SK-N-SH (cell line): ENCODE data around the gene SIAH1. TPM values are rescaled to one million over a fixed set of nuclear protein-coding genes. Genes with fewer than 3 reads are reported as not detected.
"Not testable (repeated sequence)": the region's sequence is repeated elsewhere in the genome, so short reads cannot be mapped to it uniquely, and the experiment has no call there.

ENCODE experiments used
- CTCF ChIA-PET: fragments of 300-600, 350-600 bp; formaldehyde crosslinking; extraction: SDS; loops from one replicate; lab custom pipeline; 2021; lab: Yijun Ruan, JAX
- POLR2A ChIA-PET: fragments of 350-600 bp; sonication (Branson Sonifier 250); formaldehyde crosslinking; extraction: SDS; loops from one replicate; lab custom pipeline; 2020; ENCODE audit warnings: antibody characterized with exemption, inconsistent platforms; lab: Yijun Ruan, JAX
- DNase-seq: peaks from one replicate; pipeline ENCODE4 v3.0.0; 2012
- H2AFZ ChIP-seq: fragments of 200-600 bp; sonication (generic); 2 replicates; pipeline ENCODE4 v1.8.1; 2016; ENCODE audit warnings: antibody characterized with exemption, mild to moderate bottlenecking, low read depth
- H3F3A ChIP-seq: fragments of 200-600 bp; sonication (generic); replicated peaks from 2 replicates; pipeline ENCODE3; 2016; ENCODE audit warnings: antibody characterized with exemption, mild to moderate bottlenecking; ENCODE audit not compliant: insufficient read depth
- H3K27ac ChIP-seq, 2 experiments: fragments of 200-500 bp in 1 of 2; fragments of 200-600 bp in 1 of 2; sonication (Bioruptor generic) in 1 of 2; sonication (generic), shearing (Covaris generic) in 1 of 2; 2 replicates each; pipeline versions ENCODE4 v1.5.1 to v1.6.1; 2014 to 2016; ENCODE audit warnings: low read depth in 2 of 2, inconsistent platforms in 1 of 2, low read length in 1 of 2, mild to moderate bottlenecking in 1 of 2, mixed read lengths in 1 of 2
- H3K27me3 ChIP-seq: fragments of 200-600 bp; sonication (generic), shearing (Covaris generic); 2 replicates; pipeline ENCODE4 v1.6.1; 2016; ENCODE audit warnings: mixed run types; ENCODE audit not compliant: insufficient read depth
- H3K36me3 ChIP-seq, 2 experiments: fragments of 200-500 bp in 1 of 2; fragments of 200-600 bp in 1 of 2; sonication (Bioruptor generic) in 1 of 2; sonication (generic) in 1 of 2; replicated peaks in 1 of 2; 2 replicates each; pipeline versions ENCODE3 to v1.5.1; 2014 to 2016; ENCODE audit warnings: low read length in 1 of 2, mild to moderate bottlenecking in 1 of 2; ENCODE audit not compliant: insufficient read depth in 2 of 2, control insufficient read depth in 1 of 2
- H3K4me1 ChIP-seq, 2 experiments: fragments of 200-500 bp in 1 of 2; fragments of 200-600 bp in 1 of 2; sonication (Bioruptor generic) in 1 of 2; sonication (generic), shearing (Covaris generic) in 1 of 2; 2 replicates each; pipeline versions ENCODE4 v1.5.1 to v1.6.1; 2014 to 2016; ENCODE audit warnings: low read depth in 1 of 2, low read length in 1 of 2, mixed run types in 1 of 2; ENCODE audit not compliant: insufficient read depth in 2 of 2, control insufficient read depth in 1 of 2
- H3K4me2 ChIP-seq: fragments of 200-600 bp; sonication (generic), shearing (Covaris generic); 2 replicates; pipeline ENCODE4 v1.6.1; 2017; ENCODE audit warnings: mixed run types
- H3K4me3 ChIP-seq, 2 experiments: fragments of 200-500 bp in 1 of 2; fragments of 200-600 bp in 1 of 2; sonication (Bioruptor generic) in 1 of 2; sonication (generic), shearing (Covaris generic) in 1 of 2; 2 replicates each; pipeline versions ENCODE4 v1.5.1 to v1.8.1; 2014 to 2016; ENCODE audit warnings: low read depth in 2 of 2, inconsistent platforms in 1 of 2, low read length in 1 of 2, mild to moderate bottlenecking in 1 of 2, mixed read lengths in 1 of 2, moderate library complexity in 1 of 2
- H3K79me2 ChIP-seq: fragments of 200-600 bp; sonication (generic); 2 replicates; pipeline ENCODE4 v1.8.1; 2017; ENCODE audit warnings: mild to moderate bottlenecking; ENCODE audit not compliant: insufficient read depth
- H3K9ac ChIP-seq: fragments of 200-600 bp; sonication (generic); 2 replicates; pipeline ENCODE4 v1.6.1; 2017; ENCODE audit warnings: mixed run types
- H3K9me2 ChIP-seq: fragments of 200-600 bp; sonication (generic); 2 replicates; pipeline ENCODE4 v1.6.1; 2017; ENCODE audit warnings: mixed run types
- H3K9me3 ChIP-seq: fragments of 200-600 bp; sonication (generic); 2 replicates; pipeline ENCODE4 v1.6.1; 2017; ENCODE audit warnings: mixed run types, mild to moderate bottlenecking, moderate library complexity
- H4K20me1 ChIP-seq: fragments of 200-600 bp; sonication (generic); 2 replicates; pipeline ENCODE4 v1.6.1; 2017; ENCODE audit warnings: mild to moderate bottlenecking, mixed run types; ENCODE audit not compliant: insufficient read depth
- CHD2 ChIP-seq: fragments of 150-350 bp; IDR thresholded peaks from 2 replicates; pipeline ENCODE4 v1.6.1; 2018; ENCODE audit warnings: low read length; ENCODE audit not compliant: partially characterized antibody
- CTCF ChIP-seq: fragments of 200-600 bp; sonication (generic); IDR thresholded peaks from 2 replicates; pipeline ENCODE4 v1.6.1; 2017; ENCODE audit warnings: antibody characterized with exemption, mild to moderate bottlenecking, moderate library complexity
- EP300 ChIP-seq, 2 experiments: IDR thresholded peaks; 2 replicates each; pipeline versions ENCODE4 v1.4.0 to v1.6.1; 2012; ENCODE audit warnings: borderline replicate concordance in 1 of 2, low read depth in 1 of 2, low read length in 1 of 2
- FOXM1 ChIP-seq: IDR thresholded peaks from 2 replicates; pipeline ENCODE4 v1.4.0; 2012; ENCODE audit warnings: low read depth, mild to moderate bottlenecking
- GABPA ChIP-seq: IDR thresholded peaks from 2 replicates; pipeline ENCODE4 v1.4.0; 2012; ENCODE audit warnings: low read depth, mild to moderate bottlenecking
- JUND ChIP-seq: IDR thresholded peaks from 2 replicates; pipeline ENCODE4 v1.4.0; 2012
- MEF2A ChIP-seq: IDR thresholded peaks from 2 replicates; pipeline ENCODE4 v1.4.0; 2012; ENCODE audit warnings: low read depth, borderline replicate concordance
- MXI1 ChIP-seq: IDR thresholded peaks from 2 replicates; pipeline ENCODE4 v1.6.1; 2012; ENCODE audit warnings: mild to moderate bottlenecking, low read depth, low read length, improper control_type of control experiment
- POLR2AphosphoS5 ChIP-seq: IDR thresholded peaks from 2 replicates; pipeline ENCODE4 v1.6.1; 2012; ENCODE audit warnings: low read depth, low read length
- RFX5 ChIP-seq: IDR thresholded peaks from 2 replicates; pipeline ENCODE4 v1.6.1; 2012; ENCODE audit warnings: mild to moderate bottlenecking, improper control_type of control experiment, low read length
- RXRA ChIP-seq: IDR thresholded peaks from 2 replicates; pipeline ENCODE4 v1.4.0; 2012; ENCODE audit warnings: low read depth, mild to moderate bottlenecking, borderline replicate concordance
- TCF12 ChIP-seq: IDR thresholded peaks from 2 replicates; pipeline ENCODE4 v1.4.0; 2012
- YY1 ChIP-seq: IDR thresholded peaks from 2 replicates; pipeline ENCODE4 v1.4.0; 2012; ENCODE audit warnings: low read depth, mild to moderate bottlenecking
- WGBS: methylation state at CpG from one replicate; pipeline ENCODE4 v1.1.6; 2017; ENCODE audit warnings: low lambda C conversion rate; 5-methylcytosine and 5-hydroxymethylcytosine counted together
- polyA plus RNA-seq, 3 experiments: library from polyadenylated mRNA; depleted of rRNA; stranded (reverse); fragments of >200 nt; gene quantifications; 2 replicates each; pipeline ENCODE4 v1.2.3, GENCODE V29; 2012
- TF ChIP-seq, protein P1 (sequence below): IDR thresholded peaks from 2 replicates; pipeline ENCODE4 v1.6.1; 2012; ENCODE audit warnings: mild to moderate bottlenecking, low read depth, low read length, moderate library complexity
- TF ChIP-seq, protein P2 (sequence below): fragments of 150-350 bp; IDR thresholded peaks from 2 replicates; pipeline ENCODE4 v1.6.1; 2016; ENCODE audit warnings: mild to moderate bottlenecking, low read depth, low read length
- TF ChIP-seq, protein P3 (sequence below): IDR thresholded peaks from 2 replicates; pipeline ENCODE4; 2012
- TF ChIP-seq, protein P4 (sequence below): IDR thresholded peaks from 2 replicates; pipeline ENCODE4 v1.4.0; 2012; ENCODE audit warnings: low read depth, borderline replicate concordance

Gene SIAH1
- polyA plus RNA-seq, 1 of the 3 experiments (the other 2 are of a cell fraction): 15.4 TPM

DNA sequence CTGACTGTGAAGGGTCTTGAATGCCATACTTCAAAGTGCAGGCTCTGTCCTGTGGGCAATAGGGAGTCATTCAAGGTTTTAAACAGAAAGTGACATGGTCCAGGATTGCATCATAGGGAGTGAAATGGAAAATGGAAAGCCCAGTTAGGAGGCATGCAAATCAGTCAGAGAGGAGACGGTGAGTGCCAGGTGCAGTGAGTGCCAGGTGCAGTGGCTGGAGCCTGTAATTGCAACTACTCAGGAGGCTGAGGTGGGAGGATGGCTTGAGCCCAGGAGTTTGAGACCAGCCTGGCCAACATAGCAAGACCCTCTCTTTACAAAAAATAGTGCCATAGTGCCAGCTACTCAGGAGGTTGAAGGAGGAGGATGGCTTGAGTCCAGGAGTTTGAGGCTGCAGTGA, 35.2 kb upstream of the SIAH1 start:
- H3K9ac ChIP-seq: no peak overlapping the region
- no peaks in the 10 kb centered on the region for H3K4me1 ChIP-seq
- ChIA-PET CTCF (no interaction called here), POLR2A (interaction anchor here (0.7 kb wide), 1 partner anchor 1686 kb away, joined by 3 read pairs; no protein-coding TSS in a partner anchor)
- H2AFZ ChIP-seq: no peak overlapping the region
- no peaks in the 10 kb centered on the region for H3F3A ChIP-seq
- no peak overlapping the region for H3K4me3 ChIP-seq
- no peaks in the 10 kb centered on the region for H3K9me3 ChIP-seq
- H3K79me2 ChIP-seq: no peaks in the 10 kb centered on the region
- WGBS: 74% methylated on average over 1 of the region's 1 CpG
- H4K20me1 ChIP-seq: no peaks in the 10 kb centered on the region
- H3K27ac ChIP-seq: no peak overlapping the region
- no peaks in the 10 kb centered on the region for H3K27me3 ChIP-seq
- no peaks in the 10 kb centered on the region for H3K36me3 ChIP-seq
- no peaks in the 10 kb centered on the region for H3K9me2 ChIP-seq
- no peak overlapping the region for H3K4me2 ChIP-seq
- no peak for DNase-seq
- TF ChIP-seq MEF2A: no peak
- TF ChIP-seq TCF12: no peak
- TF ChIP-seq POLR2AphosphoS5: no peak
- no peak for TF ChIP-seq GABPA
- TF ChIP-seq RFX5: no peak
- TF ChIP-seq, protein P1, sequence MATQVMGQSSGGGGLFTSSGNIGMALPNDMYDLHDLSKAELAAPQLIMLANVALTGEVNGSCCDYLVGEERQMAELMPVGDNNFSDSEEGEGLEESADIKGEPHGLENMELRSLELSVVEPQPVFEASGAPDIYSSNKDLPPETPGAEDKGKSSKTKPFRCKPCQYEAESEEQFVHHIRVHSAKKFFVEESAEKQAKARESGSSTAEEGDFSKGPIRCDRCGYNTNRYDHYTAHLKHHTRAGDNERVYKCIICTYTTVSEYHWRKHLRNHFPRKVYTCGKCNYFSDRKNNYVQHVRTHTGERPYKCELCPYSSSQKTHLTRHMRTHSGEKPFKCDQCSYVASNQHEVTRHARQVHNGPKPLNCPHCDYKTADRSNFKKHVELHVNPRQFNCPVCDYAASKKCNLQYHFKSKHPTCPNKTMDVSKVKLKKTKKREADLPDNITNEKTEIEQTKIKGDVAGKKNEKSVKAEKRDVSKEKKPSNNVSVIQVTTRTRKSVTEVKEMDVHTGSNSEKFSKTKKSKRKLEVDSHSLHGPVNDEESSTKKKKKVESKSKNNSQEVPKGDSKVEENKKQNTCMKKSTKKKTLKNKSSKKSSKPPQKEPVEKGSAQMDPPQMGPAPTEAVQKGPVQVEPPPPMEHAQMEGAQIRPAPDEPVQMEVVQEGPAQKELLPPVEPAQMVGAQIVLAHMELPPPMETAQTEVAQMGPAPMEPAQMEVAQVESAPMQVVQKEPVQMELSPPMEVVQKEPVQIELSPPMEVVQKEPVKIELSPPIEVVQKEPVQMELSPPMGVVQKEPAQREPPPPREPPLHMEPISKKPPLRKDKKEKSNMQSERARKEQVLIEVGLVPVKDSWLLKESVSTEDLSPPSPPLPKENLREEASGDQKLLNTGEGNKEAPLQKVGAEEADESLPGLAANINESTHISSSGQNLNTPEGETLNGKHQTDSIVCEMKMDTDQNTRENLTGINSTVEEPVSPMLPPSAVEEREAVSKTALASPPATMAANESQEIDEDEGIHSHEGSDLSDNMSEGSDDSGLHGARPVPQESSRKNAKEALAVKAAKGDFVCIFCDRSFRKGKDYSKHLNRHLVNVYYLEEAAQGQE: no peak
- TF ChIP-seq YY1: no peak
- no peak for TF ChIP-seq EP300 (IDR thresholded peaks at IDR 0.05; ENCODE audit: borderline replicate concordance in 1 of 2, low read depth in 1 of 2, low read length in 1 of 2)
- TF ChIP-seq FOXM1: no peak
- TF ChIP-seq CHD2: no peak
- TF ChIP-seq JUND: no peak
- no peak for TF ChIP-seq MXI1
- TF ChIP-seq, protein P2, sequence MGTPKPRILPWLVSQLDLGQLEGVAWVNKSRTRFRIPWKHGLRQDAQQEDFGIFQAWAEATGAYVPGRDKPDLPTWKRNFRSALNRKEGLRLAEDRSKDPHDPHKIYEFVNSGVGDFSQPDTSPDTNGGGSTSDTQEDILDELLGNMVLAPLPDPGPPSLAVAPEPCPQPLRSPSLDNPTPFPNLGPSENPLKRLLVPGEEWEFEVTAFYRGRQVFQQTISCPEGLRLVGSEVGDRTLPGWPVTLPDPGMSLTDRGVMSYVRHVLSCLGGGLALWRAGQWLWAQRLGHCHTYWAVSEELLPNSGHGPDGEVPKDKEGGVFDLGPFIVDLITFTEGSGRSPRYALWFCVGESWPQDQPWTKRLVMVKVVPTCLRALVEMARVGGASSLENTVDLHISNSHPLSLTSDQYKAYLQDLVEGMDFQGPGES: no peak
- TF ChIP-seq, protein P3, sequence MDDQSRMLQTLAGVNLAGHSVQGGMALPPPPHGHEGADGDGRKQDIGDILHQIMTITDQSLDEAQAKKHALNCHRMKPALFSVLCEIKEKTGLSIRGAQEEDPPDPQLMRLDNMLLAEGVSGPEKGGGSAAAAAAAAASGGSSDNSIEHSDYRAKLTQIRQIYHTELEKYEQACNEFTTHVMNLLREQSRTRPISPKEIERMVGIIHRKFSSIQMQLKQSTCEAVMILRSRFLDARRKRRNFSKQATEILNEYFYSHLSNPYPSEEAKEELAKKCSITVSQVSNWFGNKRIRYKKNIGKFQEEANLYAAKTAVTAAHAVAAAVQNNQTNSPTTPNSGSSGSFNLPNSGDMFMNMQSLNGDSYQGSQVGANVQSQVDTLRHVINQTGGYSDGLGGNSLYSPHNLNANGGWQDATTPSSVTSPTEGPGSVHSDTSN: no peak
- TF ChIP-seq RXRA: no peak
- no peak for TF ChIP-seq CTCF
- TF ChIP-seq, protein P4, sequence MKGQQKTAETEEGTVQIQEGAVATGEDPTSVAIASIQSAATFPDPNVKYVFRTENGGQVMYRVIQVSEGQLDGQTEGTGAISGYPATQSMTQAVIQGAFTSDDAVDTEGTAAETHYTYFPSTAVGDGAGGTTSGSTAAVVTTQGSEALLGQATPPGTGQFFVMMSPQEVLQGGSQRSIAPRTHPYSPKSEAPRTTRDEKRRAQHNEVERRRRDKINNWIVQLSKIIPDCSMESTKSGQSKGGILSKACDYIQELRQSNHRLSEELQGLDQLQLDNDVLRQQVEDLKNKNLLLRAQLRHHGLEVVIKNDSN: no peak

DNA sequence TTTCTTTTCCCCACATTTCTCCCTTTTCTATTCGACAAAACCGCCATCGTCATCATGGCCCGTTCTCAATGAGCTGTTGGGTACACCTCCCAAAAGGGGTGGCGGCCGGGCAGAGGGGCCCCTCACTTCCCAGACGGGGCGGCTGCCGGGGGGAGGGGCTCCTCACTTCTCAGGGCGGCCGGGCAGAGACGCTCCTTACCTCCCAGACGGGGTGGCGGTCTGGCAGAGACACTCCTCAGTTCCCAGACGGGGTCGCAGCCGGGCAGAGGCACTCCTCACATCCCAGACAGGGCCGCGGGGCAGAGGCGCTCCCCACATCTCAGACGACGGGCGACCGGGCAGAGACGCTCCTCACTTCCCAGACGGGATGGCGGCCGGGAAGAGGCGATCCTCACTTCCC, 31.4 kb upstream of the SIAH1 start:
- H3K27ac ChIP-seq, H3K9ac ChIP-seq, H3F3A ChIP-seq, H3K4me3 ChIP-seq, H3K9me3 ChIP-seq, H3K4me2 ChIP-seq, H3K27me3 ChIP-seq, H3K79me2 ChIP-seq, H4K20me1 ChIP-seq, CTCF ChIA-PET, H2AFZ ChIP-seq, POLR2A ChIA-PET, DNase-seq, H3K4me1 ChIP-seq, H3K9me2 ChIP-seq, H3K36me3 ChIP-seq: not testable (repeated sequence)
- WGBS: 93% methylated on average over 21 of the region's 29 CpGs
